HS-27A (cell line): ENCODE results near the gene PROCA1.
"Not testable (repeated sequence)": the region's sequence is repeated elsewhere in the genome, so short reads cannot be mapped to it uniquely, and the experiment has no call there.

Experiments used
- DNase-seq: peaks from one replicate; pipeline ENCODE4 v3.0.0-alpha.2; 2012; ENCODE audit warnings: low read depth, missing footprints

Gene PROCA1

GRCh38 chr17:28725660-28726225 is 14.1 kb upstream of the PROCA1 start:
- no peak for DNase-seq

GRCh38 chr17:28725166-28725659 is 13.5 kb upstream of the PROCA1 start:
- no peak for DNase-seq

- DNase-seq = no peak
Measured at GRCh38 chr17:28724500-28725165, 12.9 kb upstream of the PROCA1 start.

- DNase-seq = not testable (repeated sequence)
Measured at GRCh38 chr17:28723836-28724499, 12.3 kb upstream of the PROCA1 start.

GRCh38 chr17:28723159-28723835 is 11.6 kb upstream of the PROCA1 start:
- DNase-seq = no peak

- DNase-seq = no peak
Measured at GRCh38 chr17:28722417-28723158, 10.9 kb upstream of the PROCA1 start.

- not testable (repeated sequence) for DNase-seq
Measured at GRCh38 chr17:28720997-28721329, 9.3 kb upstream of the PROCA1 start.

GRCh38 chr17:28720247-28720996 is 8.7 kb upstream of the PROCA1 start:
- no peak for DNase-seq

- no peak for DNase-seq
Measured at GRCh38 chr17:28719021-28719433, 7.3 kb upstream of the PROCA1 start.

GRCh38 chr17:28718333-28719020 is 6.8 kb upstream of the PROCA1 start:
- DNase-seq = no peak

- DNase-seq = no peak
Measured at GRCh38 chr17:28717578-28718332, 6.1 kb upstream of the PROCA1 start, which contains the start of gene RAB34. RAB34 (minus strand) TSS chr17:28717868; CDS start chr17:28717266, 602 bp downstream.

- DNase-seq = no peak
Measured at GRCh38 chr17:28716740-28717577, 5.3 kb upstream of the PROCA1 start.

GRCh38 chr17:28715217-28715616 is 3.5 kb upstream of the PROCA1 start:
- no peak for DNase-seq

- no peak for DNase-seq
Measured at GRCh38 chr17:28714281-28714680, 2.6 kb upstream of the PROCA1 start.

- DNase-seq = no peak
Measured at GRCh38 chr17:28712705-28713415, 1.2 kb upstream of the PROCA1 start.

GRCh38 chr17:28712032-28712704 is 480 bp upstream of the PROCA1 start:
- DNase-seq = no peak

- DNase-seq = no peak
Measured at GRCh38 chr17:28710861-28711722, 596 bp downstream of the PROCA1 start.
